HG02943 (cell line): ENCODE measurements around the gene MYL4.
"Not testable (repeated sequence)": the region's sequence is repeated elsewhere in the genome, so short reads cannot be mapped to it uniquely, and the experiment has no call there.

Experiments
- ATAC-seq: cut with Tn5 transposase; IDR thresholded peaks from one replicate; pipeline ENCODE4 v1.9.1; 2021; ENCODE audit warnings: mild to moderate bottlenecking, low read depth, moderate library complexity; ENCODE audit not compliant: unreplicated experiment

The MYL4 gene

DNA sequence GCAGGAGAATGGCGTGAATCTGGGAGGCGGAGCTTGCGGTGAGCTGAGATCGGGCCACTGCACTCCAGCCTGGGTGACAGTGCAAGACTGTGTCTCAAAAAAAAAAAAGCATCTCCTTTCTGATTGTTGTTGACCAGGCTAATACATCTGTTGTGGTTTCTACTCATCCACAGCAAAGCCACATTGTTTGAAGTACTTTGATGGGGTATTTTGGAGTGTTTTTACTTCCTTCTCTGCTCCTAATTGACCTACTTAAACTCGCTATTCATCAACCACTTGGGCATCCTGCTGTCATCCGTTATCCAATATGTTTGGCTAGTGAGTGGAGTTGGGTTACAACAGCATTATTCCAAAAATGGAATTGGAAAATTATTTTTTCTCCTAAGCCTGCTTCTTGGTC, 16.6 kb upstream of the MYL4 start:
- no peak for ATAC-seq

DNA sequence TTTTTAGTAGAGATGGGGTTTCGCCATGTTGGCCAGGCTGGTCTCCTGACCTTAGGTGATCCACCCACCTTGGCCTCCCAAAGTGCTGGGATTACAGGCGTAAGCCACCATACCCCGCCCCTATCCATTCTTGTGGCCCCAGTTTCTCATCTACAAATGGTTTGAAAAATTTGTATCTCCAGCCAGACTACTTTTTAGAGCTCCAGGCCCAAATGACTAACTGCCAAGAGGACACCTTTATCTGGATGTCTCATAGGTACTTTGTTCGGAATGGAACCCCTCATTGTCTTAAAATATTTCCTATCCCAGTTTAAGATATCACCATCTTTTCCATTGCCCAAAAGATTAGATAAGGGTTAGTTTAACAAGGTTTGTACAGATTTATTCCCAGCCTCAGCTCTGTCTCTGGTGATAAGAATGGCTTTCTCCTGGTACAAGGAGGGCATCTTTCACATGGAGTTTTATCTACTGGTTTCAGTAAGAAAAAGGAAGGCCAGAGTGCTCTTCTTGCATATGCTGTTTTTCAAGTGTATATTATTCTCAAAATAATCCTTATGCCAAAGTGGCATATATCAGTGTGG, 15.1 kb upstream of the MYL4 start:
- no peak for ATAC-seq

DNA sequence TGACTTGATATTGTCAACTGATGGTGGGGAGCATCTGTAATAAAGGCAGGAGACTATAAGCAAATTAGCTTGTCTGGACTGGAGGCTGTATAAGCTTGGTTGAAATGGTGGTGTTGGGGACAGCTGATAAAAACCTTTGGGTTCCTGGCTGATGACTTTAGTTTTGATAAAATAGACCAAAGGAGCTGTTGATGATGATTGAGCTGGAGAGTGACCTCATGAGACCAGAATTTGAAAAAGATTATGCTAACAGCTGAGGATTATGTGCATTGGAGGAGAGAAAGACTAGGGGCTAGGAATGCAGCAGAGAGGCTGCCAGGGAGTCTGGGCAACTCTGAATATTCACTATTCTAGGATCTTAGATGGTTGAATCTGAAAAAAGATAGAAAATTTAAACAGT, 11.3 kb upstream of the MYL4 start:
- no peak for ATAC-seq

DNA sequence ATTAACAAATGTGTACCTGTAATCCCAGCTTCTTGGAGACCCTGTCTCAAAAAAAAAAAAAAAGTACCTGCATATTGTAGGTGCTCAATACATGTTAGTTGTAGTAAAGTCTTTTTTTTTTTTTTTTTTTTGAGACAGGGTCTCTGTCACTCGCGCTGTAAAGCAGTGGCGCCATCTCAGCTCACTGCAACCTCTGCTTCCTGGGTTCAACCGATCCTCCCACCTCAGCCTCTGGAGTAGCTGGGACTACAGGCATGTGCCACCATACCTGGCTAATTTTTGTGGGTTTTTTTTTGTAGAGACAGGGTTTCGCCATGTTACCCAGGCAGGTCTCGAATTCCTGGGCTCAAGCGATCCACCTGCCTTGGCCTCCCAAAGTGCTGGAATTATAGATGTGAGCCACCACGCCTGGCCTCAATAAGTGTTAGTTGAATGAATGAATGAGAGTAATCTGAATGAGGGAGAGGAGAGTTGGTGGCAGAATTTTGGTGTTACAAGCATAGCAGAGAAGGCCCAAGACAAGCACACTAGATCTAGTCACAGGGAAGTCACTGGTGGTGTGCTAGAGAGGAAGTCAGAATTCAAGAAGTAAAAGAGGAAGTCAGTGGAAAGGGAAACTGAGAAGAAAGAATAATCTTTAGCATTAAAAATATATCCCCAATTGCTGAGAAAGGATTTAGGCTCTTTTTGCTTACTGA, 9.4 kb upstream of the MYL4 start:
- no peak for ATAC-seq

DNA sequence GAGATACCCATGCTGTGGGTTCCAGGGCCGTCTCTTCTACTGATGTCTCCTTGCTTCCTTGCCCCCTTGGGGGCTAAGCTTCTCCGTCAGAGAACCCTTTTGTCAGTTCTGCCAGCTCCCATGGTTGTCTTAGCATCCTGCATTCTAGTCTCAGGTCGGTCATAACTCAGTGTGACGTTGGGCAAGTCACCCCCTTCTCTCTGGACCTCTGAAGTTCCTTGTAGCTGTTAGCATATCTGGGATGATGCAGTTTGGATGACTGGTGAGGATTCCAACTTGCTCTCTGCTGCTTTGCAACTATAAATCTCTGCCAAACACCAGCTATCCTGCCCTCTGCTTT, 8.9 kb upstream of the MYL4 start:
- no peak for ATAC-seq

DNA sequence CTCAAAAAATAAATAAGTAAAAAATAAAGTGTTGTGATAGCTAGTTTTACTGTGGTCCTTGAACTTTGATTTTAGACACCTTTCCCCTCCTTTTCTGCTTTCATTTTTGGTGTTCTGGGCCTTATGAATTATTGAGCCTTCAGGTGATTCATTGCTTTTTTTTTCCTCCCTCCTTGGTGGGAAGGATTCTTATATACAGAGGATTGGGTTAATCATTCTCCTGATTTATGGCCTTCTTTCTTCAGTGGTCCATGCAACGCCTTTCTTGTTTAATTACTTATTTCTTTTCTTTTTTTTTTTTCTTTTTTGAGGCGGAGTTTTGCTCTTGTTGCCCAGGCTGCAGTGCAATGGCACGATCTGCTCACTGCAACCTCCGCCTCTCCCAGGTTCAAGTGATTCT, 8.0 kb upstream of the MYL4 start:
- no peak for ATAC-seq

DNA sequence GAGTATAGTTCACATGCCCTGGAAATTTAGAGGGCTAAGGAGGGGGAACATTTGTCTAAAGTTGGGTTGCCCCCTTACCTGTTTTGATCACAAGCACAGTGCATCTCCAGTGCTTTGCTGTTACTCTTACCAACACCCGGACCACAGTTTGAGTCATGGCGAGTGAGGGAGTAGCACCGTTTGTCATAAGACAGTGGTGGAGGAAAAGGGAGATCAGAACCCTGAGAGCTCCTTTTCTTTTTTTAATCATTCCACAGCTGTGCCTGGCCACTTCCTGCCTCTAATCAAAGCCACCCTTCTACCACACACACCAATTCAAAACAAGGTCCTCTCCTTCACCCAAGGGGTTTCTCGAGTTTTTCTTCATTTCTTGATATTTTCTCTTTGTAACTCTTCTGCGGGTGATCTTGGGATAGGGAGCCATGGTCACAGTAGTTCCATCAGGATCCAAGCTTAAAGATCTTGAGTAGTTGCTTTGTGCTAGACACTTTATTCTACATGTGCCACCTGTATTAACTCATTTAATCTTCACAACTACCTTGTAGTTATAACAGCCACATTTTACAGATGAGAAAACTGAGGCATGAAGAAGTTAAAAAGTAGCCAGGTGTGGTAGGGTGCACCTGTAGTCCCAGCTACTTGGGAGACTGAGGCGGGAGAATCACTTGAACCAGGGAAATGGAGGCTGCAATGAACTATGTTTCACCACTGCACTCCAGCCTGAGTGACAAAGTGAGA, 5.0 kb upstream of the MYL4 start:
- no peak for ATAC-seq

DNA sequence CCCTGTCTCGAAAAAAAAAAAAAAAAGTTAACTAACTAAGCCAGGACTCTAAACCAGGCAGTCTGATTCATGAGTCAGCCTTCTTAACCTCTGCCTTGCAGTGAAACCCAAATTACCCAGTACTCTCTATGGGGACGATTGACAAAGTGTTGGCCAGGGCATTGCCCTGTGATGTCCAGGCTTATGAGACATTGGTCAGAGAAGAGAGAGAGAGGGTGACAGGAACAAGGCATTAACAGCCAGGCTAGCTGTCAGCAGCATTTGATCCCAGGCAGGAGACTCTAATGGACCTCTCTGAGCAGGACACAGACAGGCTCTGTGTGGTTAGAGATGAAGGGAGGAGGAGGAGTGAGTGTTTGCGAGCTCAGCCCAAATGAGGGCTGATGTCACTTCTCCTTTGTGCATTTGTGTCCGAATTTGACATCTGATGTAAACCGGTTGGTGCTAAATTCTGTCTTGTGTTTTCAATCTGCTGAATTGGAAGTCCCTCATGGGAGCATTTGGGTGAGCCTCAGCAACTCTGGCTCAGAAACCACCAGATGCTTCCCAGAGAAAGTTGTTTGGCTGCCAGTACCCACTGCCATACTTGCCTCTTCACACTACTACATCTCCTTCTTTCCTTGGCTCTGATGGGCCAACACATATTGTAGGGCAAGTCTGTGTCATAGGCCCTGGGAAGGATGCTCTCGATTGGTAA, 4.3 kb upstream of the MYL4 start:
- peak; percentile 43 for ATAC-seq

DNA sequence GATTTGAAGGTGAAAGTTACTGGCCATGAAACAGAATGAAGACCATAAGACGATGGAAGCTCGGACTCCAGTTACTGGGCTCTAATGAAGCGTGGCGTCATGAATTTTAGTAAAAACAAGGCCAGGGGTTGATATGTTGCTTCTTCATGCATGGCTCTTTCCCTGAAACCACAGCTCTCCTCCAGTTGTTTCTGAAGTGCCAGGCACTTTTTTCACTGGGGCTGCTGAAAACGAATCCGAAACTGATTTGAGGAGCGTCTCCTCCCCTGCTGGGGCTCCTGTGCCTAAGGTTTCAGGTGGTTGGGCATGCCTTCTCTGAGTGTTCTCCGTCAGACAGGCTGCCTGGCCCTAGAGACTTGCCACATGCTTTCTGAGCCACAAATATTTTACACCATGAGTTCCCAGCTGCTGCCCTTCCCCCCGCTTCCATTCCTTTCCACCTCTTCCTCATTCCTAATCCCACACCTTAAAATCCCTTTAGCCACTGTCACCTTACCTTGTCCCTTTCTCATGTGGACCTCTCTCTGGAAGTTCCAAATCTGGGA, 3.7 kb upstream of the MYL4 start:
- ATAC-seq = peak; percentile 66

DNA sequence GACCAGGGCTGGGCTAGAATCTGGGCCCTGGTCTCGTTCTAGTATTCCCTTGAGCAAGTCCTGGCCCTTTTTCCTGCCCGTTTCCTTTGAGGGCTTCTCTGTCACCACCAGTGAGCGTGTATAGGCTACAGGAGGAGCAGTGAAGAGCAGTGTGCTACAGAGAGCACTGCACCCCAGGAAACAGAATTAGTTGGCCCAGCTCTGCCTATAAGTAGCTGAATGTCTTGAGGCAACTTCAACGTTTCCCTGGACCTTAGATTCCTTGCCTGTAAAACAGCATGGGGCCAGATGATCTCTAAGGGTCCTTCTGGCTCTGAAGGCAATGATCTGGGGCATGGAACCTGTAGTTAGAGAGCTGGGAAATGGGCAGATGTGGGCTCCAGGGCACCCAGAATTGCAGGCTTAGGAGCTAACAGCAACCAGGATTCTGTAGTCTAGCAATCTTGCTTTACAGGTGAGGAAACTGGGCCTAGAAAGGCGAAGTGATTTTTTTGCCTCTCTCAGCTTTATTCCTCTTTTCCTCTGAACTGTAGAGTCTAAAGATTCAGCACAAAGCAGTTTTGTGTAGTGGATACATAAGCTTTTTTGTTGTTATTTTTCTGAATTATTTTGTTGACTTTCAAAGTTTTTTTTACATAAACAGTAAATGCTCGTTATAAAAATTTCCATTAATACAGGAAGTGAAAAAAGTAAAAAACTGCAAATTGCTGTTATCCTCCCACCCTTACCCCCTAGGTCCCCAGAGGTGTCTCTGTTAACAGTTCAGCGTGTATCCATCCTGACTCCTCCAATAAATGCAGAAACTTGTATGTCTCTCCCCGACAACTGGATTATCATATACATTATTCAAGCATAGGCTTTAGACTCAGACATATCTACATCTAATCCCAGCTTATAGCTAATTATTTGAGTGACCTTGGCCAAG, 1.7 kb upstream of the MYL4 start:
- ATAC-seq = no peak

DNA sequence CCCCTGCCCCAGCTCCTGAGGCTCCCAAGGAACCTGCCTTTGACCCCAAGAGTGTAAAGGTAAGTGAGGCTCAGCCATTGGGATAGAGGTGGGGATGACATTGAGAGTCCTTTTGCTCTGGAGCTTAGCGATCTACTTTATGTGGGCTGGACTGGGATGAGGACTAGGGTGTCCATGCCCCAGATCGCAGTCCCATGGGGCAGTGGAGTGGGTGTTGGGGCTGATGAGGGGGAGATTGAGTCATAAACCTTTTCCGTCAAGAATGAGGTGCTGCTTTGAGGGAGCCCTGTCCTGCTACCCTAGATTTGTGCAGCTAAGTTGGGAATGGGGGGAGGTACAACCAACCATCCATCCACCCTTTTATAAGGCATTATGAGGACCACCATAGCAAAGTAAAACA, 351 bp downstream of the MYL4 start:
- ATAC-seq = no peak

DNA sequence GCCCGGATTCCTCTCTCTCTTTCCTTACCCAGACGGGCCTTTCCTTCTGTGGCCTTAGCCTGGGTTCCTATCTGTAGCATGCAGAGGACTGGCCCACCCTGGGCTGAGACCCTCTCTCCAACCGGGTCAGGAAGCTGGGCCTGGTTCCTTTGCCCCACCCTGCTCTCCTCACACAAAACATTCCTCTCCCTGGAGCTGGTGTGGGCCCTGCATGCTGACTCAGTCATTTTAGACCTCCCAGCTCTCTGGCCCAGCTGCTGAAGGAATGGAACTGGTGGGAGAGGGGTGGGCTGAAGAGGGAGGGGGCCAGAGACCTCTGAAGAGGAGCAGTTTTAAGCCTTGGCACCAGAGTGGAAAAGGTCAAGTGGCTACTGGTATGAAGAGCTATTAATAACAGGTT, 957 bp downstream of the MYL4 start:
- ATAC-seq = no peak

DNA sequence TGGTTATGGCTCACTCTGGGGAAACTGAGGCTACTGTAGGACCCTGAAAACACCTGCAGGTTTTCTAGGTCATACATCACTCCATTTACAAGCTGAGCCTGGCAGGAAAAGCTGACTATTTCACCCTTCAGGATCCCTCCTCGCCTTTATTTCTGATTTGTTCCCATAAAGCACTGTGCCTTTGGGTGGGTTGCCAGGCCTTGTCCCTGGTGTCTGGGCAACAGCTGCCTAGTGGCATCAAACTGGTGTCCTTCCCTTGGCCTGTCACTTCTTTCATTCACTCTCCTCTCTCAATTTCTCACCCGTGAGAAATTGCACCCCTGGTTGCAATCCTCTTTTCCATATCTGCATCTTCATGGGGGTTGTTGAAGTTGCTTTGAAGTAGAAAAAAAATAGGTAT, 1.6 kb downstream of the MYL4 start:
- ATAC-seq = no peak

DNA sequence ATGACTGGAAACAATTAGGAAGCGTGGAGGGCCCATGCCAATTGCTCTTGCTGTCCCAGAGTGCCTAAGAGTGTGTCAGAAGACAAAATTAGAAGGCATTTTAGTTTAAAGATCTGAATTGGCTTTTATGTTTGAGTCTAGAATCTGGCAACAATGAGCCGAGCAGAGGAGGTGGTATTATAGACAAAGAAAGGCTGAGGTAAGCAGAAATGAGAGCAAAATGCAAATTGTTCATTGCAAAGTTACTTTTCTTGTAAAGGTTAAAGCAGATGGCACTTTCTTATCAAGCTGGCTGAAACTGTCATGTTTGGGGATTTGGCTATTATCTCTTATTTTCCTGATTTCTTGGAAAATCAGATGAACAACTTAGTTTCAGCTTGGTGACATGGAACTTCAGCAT, 3.3 kb downstream of the MYL4 start:
- ATAC-seq = no peak

DNA sequence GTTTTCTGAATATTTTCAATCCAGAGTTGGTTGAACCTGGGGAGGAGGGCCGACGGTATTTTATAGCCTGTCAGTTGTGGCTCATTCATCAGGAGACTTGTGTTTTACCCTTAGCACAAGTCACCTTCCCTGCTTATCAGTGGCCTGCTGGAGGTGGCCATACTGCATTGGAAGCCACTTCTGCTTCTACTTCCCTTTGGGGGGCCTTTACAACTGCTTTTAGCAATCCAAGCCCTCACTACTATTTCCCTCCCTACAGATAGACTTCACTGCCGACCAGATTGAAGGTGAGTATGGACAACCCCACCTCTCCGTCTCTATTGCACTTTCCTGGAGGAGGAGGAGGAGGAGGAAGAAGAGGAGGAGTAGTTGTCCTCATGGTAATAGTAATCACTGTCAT, 4.4 kb downstream of the MYL4 start:
- no peak for ATAC-seq

DNA sequence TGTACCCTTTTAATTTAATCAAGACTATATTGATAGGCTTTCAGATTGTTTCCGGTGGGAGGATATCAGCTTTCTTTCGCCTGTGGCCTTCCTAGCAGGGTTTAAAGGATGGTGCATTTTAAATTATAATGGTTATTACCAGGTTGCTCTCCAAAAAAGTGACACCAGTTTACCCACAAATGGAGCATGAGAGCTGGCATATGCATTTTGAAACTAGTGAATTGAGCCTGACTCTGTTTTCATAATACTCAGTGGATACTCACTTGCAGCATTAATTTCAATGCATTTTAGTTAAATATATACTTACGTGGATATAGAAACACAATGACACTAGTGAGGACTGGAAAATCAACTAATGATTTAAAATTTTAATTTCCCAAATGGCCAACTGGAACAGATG, 5.8 kb downstream of the MYL4 start:
- no peak for ATAC-seq

DNA sequence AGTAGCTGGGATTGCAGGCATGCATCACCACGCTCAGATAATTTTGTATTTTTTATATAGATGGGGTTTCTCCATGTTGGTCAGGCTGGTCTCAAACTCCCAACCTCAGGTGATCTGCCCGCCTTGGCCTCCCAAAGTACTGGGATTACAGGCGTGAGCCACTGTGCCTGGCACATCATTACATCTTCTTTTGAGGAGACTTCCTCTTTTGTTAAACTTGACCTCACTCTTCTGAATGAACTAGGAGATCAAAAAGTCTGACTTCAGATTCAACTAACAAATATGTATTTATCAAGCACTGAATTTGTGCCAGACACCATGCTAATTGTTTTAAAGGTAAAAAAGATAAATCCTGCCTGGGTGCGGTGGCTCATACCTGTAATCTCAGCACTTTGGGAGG, 7.7 kb downstream of the MYL4 start:
- ATAC-seq = not testable (repeated sequence)

DNA sequence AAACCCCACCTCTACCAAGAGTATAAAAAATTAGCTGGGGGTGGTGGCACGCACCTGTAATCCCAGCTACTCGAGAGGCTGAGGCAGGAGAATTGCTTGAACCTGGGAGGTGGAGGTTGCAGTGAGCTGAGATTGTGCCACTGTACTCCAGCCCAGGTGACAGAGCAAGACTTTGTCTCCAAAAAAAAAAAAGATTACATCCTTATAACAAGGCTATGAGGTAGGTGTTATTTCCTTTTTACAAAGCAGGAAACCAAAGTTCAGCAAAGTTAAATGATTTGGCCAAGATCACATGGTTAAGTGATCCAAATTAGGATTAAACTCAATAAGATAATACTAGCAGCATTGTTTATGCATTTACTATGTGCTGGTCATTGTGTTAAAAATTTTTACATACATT, 8.1 kb downstream of the MYL4 start:
- ATAC-seq = not testable (repeated sequence)

DNA sequence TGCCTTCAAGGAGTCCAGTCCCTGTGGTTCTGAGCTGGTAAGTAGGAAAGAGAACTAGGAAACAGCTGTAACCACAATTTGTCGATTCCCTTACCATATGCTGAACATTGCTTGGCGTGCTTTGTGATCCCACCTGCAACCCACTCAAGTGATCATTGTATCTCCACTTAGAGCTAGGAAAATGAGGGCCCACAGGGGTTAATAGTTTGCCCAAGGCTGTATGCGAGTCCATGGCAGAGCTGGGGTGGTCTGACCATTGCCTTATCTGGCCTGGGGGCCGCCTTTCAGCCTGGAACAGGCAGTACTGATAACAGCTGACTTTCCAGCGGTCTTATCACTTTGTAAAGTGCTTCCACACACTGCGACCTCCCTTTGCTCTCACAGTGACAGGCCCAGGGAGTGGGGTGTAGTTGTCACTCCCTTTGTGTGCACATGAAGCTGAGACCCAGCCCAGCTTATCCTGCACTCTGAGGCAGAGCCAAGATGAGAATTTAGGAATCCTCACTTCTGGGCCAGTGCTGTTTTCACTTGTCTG, 9.8 kb downstream of the MYL4 start:
- no peak for ATAC-seq
